ENCODE data around the gene LY6G5C. TPM values are rescaled to one million over a fixed set of nuclear protein-coding genes. Genes with fewer than 3 reads are reported as not detected.

Gene LY6G5C
- total and polyA plus RNA-seq, 2 of the 13 experiments (the other 11 are each of a cell fraction or from before 2014, with no cell fraction given) = 0.33 to 0.55 TPM

DNA sequence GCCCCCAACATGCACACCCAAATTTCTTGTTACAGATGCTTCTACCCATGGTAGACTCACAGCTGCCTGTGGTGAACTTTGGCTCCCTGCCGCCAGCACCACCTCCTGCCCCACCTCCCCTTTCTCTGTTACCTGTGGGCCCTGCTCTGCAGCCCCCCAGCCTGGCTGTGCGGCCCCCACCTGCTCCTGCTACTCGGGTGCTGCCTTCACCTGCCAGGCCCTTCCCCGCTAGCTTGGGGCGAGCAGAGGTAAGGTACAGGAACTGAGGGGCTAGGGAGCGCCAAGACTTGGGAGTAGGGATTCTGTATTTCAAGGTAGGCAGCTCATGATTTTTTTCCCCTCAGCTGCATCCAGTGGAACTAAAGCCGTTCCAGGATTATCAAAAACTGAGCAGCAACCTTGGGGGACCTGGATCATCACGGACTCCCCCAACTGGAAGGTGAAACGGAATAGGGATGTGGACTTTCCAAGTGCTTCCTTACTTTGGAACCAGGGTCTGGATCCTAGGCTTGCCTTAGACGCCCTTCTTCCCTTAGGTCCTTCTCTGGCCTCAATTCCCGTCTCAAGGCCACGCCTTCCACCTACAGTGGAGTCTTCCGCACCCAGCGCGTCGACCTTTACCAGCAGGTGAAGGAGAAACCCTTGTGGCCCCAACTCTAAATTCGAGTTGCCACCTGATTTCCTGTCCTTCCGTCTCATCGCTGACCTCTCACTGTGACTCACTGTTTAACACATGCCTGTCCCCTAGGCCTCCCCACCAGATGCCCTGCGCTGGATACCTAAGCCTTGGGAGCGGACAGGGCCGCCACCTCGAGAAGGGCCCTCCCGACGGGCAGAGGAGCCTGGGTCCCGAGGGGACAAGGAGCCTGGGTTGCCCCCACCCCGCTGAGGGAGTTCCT lies 43.9 kb downstream of the LY6G5C start:
- ATAC-seq = peak; percentile 3; the same call in 2 of the 3 replicates
- Histone ChIP-seq H3K27ac (ENCODE audit: extremely low read length, insufficient read depth, low read length) (peak overlapping the region; percentile 20), H3K4me1 (ENCODE audit: insufficient read depth, low read length) (no peaks in the 10 kb centered on the region), H2AFZ (ENCODE audit: low read length) (no peak overlapping the region), H3K4me2 (ENCODE audit: low read depth, low read length) (no peak overlapping the region), H3K9me3 (ENCODE audit: low read length) (no peaks in the 10 kb centered on the region), H3K79me2 (ENCODE audit: insufficient read depth, low read length) (no peaks in the 10 kb centered on the region), H3K9ac (ENCODE audit: insufficient read depth, low read depth, low read length) (no peak overlapping the region), H3K36me3 (replicated peaks in 1 of 2; ENCODE audit: control insufficient read depth in 1 of 2, insufficient read depth in 2 of 2, low read length in 2 of 2) (peaks cover 64 to 87% of the 10 kb centered on the region in 2 experiments), H3K4me3 (replicated peaks in 1 of 3; ENCODE audit: insufficient read depth in 1 of 3, low read depth in 2 of 3, low read length in 3 of 3) (no peak overlapping the region), H3K27me3 (ENCODE audit: control insufficient read depth in 1 of 2, insufficient read depth in 2 of 2, low read length in 2 of 2) (no peaks in the 10 kb centered on the region), H4K20me1 (ENCODE audit: insufficient read depth, low read length) (no peaks in the 10 kb centered on the region; the same call in 1 of the 2 replicates)
- TSS peak; percentile 22 for BruUV-seq (replicated peaks)
- no peak for DNase-seq (ENCODE audit: low spot score)
- intact Hi-C loops (cut with micrococcal nuclease; ENCODE audit: unreplicated experiment) (no loop called here), in situ Hi-C loops (cut with HindIII; ENCODE audit: extremely low pct_ligation_motif_present, low pct_unique_long_range_greater_than_20kb) (no loop called here)
- FAIRE-seq = no peak
- ChIA-PET POLR2A (interaction anchor here (0.6 to 4.7 kb wide), 5 partner anchors 11 to 22 kb away, joined by 3 to 46 read pairs (median 3); partner anchors contain the start of genes AIF1, APOM and BAG6), CTCF (ENCODE audit: low intra/inter-chr PET ratio, low total read pairs) (no interaction called here)
- 94% methylated on average over 27 of the region's 27 CpGs for WGBS (ENCODE audit: low lambda C conversion rate)
- no peak for TF ChIP-seq ZNF776 (CRISPR knock-in tag; IDR thresholded peaks at IDR 0.05)
- no peak for TF ChIP-seq FOXA3 (CRISPR knock-in tag; IDR thresholded peaks at IDR 0.05)
- TF ChIP-seq, protein P1, sequence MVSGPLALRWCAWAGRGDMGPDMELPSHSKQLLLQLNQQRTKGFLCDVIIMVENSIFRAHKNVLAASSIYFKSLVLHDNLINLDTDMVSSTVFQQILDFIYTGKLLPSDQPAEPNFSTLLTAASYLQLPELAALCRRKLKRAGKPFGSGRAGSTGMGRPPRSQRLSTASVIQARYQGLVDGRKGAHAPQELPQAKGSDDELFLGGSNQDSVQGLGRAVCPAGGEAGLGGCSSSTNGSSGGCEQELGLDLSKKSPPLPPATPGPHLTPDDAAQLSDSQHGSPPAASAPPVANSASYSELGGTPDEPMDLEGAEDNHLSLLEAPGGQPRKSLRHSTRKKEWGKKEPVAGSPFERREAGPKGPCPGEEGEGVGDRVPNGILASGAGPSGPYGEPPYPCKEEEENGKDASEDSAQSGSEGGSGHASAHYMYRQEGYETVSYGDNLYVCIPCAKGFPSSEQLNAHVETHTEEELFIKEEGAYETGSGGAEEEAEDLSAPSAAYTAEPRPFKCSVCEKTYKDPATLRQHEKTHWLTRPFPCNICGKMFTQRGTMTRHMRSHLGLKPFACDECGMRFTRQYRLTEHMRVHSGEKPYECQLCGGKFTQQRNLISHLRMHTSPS (CRISPR knock-in tag; IDR thresholded peaks at IDR 0.05; ENCODE audit: low read depth) = no peak
- no peak for TF ChIP-seq ZNF234 (CRISPR knock-in tag; conservative IDR thresholded peaks at IDR 0.05)
- no peak for TF ChIP-seq RBM22 (optimal IDR thresholded peaks at IDR 0.05; ENCODE audit: low read length)
- TF ChIP-seq, protein P2, sequence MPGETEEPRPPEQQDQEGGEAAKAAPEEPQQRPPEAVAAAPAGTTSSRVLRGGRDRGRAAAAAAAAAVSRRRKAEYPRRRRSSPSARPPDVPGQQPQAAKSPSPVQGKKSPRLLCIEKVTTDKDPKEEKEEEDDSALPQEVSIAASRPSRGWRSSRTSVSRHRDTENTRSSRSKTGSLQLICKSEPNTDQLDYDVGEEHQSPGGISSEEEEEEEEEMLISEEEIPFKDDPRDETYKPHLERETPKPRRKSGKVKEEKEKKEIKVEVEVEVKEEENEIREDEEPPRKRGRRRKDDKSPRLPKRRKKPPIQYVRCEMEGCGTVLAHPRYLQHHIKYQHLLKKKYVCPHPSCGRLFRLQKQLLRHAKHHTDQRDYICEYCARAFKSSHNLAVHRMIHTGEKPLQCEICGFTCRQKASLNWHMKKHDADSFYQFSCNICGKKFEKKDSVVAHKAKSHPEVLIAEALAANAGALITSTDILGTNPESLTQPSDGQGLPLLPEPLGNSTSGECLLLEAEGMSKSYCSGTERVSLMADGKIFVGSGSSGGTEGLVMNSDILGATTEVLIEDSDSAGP (CRISPR knock-in tag; IDR thresholded peaks at IDR 0.05; ENCODE audit: borderline replicate concordance) = no peak
- TF ChIP-seq CBX2 (IDR thresholded peaks at IDR 0.05; ENCODE audit: low read depth, low read length) = no peak
- TF ChIP-seq CBX2 (CRISPR knock-in tag; IDR thresholded peaks at IDR 0.05; ENCODE audit: low read depth) = no peak
- TF ChIP-seq, protein P3, sequence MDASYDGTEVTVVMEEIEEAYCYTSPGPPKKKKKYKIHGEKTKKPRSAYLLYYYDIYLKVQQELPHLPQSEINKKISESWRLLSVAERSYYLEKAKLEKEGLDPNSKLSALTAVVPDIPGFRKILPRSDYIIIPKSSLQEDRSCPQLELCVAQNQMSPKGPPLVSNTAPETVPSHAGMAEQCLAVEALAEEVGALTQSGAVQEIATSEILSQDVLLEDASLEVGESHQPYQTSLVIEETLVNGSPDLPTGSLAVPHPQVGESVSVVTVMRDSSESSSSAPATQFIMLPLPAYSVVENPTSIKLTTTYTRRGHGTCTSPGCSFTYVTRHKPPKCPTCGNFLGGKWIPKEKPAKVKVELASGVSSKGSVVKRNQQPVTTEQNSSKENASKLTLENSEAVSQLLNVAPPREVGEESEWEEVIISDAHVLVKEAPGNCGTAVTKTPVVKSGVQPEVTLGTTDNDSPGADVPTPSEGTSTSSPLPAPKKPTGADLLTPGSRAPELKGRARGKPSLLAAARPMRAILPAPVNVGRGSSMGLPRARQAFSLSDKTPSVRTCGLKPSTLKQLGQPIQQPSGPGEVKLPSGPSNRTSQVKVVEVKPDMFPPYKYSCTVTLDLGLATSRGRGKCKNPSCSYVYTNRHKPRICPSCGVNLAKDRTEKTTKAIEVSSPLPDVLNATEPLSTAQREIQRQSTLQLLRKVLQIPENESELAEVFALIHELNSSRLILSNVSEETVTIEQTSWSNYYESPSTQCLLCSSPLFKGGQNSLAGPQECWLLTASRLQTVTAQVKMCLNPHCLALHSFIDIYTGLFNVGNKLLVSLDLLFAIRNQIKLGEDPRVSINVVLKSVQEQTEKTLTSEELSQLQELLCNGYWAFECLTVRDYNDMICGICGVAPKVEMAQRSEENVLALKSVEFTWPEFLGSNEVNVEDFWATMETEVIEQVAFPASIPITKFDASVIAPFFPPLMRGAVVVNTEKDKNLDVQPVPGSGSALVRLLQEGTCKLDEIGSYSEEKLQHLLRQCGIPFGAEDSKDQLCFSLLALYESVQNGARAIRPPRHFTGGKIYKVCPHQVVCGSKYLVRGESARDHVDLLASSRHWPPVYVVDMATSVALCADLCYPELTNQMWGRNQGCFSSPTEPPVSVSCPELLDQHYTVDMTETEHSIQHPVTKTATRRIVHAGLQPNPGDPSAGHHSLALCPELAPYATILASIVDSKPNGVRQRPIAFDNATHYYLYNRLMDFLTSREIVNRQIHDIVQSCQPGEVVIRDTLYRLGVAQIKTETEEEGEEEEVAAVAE (CRISPR knock-in tag; IDR thresholded peaks at IDR 0.05; ENCODE audit: borderline replicate concordance) = no peak
- TF ChIP-seq, protein P4, sequence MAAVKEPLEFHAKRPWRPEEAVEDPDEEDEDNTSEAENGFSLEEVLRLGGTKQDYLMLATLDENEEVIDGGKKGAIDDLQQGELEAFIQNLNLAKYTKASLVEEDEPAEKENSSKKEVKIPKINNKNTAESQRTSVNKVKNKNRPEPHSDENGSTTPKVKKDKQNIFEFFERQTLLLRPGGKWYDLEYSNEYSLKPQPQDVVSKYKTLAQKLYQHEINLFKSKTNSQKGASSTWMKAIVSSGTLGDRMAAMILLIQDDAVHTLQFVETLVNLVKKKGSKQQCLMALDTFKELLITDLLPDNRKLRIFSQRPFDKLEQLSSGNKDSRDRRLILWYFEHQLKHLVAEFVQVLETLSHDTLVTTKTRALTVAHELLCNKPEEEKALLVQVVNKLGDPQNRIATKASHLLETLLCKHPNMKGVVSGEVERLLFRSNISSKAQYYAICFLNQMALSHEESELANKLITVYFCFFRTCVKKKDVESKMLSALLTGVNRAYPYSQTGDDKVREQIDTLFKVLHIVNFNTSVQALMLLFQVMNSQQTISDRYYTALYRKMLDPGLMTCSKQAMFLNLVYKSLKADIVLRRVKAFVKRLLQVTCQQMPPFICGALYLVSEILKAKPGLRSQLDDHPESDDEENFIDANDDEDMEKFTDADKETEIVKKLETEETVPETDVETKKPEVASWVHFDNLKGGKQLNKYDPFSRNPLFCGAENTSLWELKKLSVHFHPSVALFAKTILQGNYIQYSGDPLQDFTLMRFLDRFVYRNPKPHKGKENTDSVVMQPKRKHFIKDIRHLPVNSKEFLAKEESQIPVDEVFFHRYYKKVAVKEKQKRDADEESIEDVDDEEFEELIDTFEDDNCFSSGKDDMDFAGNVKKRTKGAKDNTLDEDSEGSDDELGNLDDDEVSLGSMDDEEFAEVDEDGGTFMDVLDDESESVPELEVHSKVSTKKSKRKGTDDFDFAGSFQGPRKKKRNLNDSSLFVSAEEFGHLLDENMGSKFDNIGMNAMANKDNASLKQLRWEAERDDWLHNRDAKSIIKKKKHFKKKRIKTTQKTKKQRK (IDR thresholded peaks at IDR 0.05; ENCODE audit: low read length) = no peak
- peak; percentile 53 for TF ChIP-seq RBFOX2 (IDR thresholded peaks at IDR 0.05; ENCODE audit: low read depth, low read length)
